Tibial nerve (tissue), 4 donors: ENCODE results near the gene STT3A.

ENCODE experiments used
- EP300 ChIP-seq, 2 donors: sonication (generic); formaldehyde crosslinking; IDR thresholded peaks; one replicate each; pipeline ENCODE4 v1.6.1; 2017; ENCODE audit warnings: antibody characterized with exemption in 2 of 2, mild to moderate bottlenecking in 1 of 2
- POLR2A ChIP-seq, 2 donors: fragments of 450-650 bp; IDR thresholded peaks; one replicate each; pipeline ENCODE4 v1.6.1; 2017; ENCODE audit warnings: antibody characterized with exemption in 2 of 2, mild to moderate bottlenecking in 2 of 2, moderate library complexity in 2 of 2
- TF ChIP-seq, protein P1 (sequence below), 5 experiments: fragments of 200-600 bp in 3 of 5; fragments of 450-650 bp in 2 of 5; sonication (generic) in 3 of 5; IDR thresholded peaks; one replicate each; pipeline ENCODE4 v1.5.1; 2016 to 2019; ENCODE audit warnings: antibody characterized with exemption in 5 of 5, mild to moderate bottlenecking in 3 of 5, moderate library complexity in 2 of 5

GRCh38 chr11:125624756-125625213 lies 32.1 kb downstream of the STT3A start, which contains the start of gene CHEK1:
- TF ChIP-seq, protein P1, sequence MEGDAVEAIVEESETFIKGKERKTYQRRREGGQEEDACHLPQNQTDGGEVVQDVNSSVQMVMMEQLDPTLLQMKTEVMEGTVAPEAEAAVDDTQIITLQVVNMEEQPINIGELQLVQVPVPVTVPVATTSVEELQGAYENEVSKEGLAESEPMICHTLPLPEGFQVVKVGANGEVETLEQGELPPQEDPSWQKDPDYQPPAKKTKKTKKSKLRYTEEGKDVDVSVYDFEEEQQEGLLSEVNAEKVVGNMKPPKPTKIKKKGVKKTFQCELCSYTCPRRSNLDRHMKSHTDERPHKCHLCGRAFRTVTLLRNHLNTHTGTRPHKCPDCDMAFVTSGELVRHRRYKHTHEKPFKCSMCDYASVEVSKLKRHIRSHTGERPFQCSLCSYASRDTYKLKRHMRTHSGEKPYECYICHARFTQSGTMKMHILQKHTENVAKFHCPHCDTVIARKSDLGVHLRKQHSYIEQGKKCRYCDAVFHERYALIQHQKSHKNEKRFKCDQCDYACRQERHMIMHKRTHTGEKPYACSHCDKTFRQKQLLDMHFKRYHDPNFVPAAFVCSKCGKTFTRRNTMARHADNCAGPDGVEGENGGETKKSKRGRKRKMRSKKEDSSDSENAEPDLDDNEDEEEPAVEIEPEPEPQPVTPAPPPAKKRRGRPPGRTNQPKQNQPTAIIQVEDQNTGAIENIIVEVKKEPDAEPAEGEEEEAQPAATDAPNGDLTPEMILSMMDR (IDR thresholded peaks at IDR 0.05): no peak
- no peak for TF ChIP-seq POLR2A (IDR thresholded peaks at IDR 0.05)
- TF ChIP-seq EP300 (IDR thresholded peaks at IDR 0.05): no peak
